Measurements from ENCODE around the gene HOXB3.

Gene HOXB3

DNA sequence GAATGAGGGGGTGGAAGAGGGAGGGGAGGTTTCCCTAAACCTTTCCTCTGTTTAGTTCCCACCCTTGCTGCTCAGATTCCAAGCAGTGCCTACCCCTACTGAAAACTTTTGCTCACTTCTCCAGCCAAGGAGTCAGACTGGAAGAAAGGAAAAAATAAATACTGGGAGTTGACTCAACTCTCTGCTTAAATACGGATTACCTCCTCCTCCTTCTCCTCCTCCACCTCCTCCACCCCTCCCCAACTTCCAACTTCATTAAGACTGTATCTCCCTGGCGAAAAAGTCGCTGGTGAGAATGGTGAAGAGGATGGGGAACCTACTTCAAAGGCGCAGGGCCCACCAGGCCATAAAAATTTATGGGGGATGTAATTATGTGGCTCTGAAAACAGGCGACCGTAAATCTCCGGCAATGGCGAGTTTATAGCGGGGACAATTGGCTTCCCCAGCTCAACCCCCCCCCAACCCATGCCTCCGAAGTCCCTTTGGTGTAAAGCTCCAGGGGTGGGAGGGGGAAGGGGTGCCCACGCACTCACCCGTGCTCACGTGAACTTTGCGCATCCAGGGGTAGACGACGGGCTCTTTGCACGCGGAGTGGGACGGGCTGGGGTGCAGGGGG, 12.6 kb downstream of the HOXB3 start (continued):
- TF ChIP-seq PRDM2 (tag by site-specific recombination; IDR thresholded peaks at IDR 0.05; ENCODE audit: borderline replicate concordance): no peak
- no peak for TF ChIP-seq ZNF426 (tag by site-specific recombination; IDR thresholded peaks at IDR 0.05)
- peak; percentile 82; the same call in 1 of the 2 replicates for TF ChIP-seq ZNF645 (tag by site-specific recombination; IDR thresholded peaks at IDR 0.05)
- no peak for TF ChIP-seq ZSCAN18 (tag by site-specific recombination; IDR thresholded peaks at IDR 0.05)
- TF ChIP-seq SP3 (tag by site-specific recombination; IDR thresholded peaks at IDR 0.05): peak; percentile 43
- TF ChIP-seq ZNF362 (tag by site-specific recombination; IDR thresholded peaks at IDR 0.05): no peak
- 0 out of 2 replicates have a peak, but pooled peaks have one; percentile 9 for TF ChIP-seq ZBTB48 (tag by site-specific recombination; IDR thresholded peaks at IDR 0.05)
- TF ChIP-seq TSHZ1 (tag by site-specific recombination; IDR thresholded peaks at IDR 0.05; ENCODE audit: borderline replicate concordance): peak; percentile 84
- TF ChIP-seq SP2 (tag by site-specific recombination; IDR thresholded peaks at IDR 0.05): peak; percentile 25
- TF ChIP-seq ZNF664 (tag by site-specific recombination; IDR thresholded peaks at IDR 0.05): no peak; the same call in 1 of the 2 replicates
- peak; percentile 95 for TF ChIP-seq GLI2 (tag by site-specific recombination; IDR thresholded peaks at IDR 0.05; ENCODE audit: borderline replicate concordance, low read depth)
- TF ChIP-seq ZNF555 (tag by site-specific recombination; conservative IDR thresholded peaks at IDR 0.05): no peak
- TF ChIP-seq ZNF324 (tag by site-specific recombination; IDR thresholded peaks at IDR 0.05): peak; percentile 86; the same call in 1 of the 2 replicates
- TF ChIP-seq REPIN1 (tag by site-specific recombination; IDR thresholded peaks at IDR 0.05; ENCODE audit: low read depth): no peak
- TF ChIP-seq PRDM10 (tag by site-specific recombination; IDR thresholded peaks at IDR 0.05): peak; percentile 63
- TF ChIP-seq ZNF23 (tag by site-specific recombination; IDR thresholded peaks at IDR 0.05; ENCODE audit: borderline replicate concordance): no peak
- no peak for TF ChIP-seq HOXC10 (CRISPR knock-in tag; IDR thresholded peaks at IDR 0.05)
- peak; percentile 76; the same call in 1 of the 2 replicates for TF ChIP-seq ZNF501 (tag by site-specific recombination; IDR thresholded peaks at IDR 0.05)
- TF ChIP-seq ZXDB (tag by site-specific recombination; IDR thresholded peaks at IDR 0.05): peak; percentile 97
- peak; percentile 85; the same call in 1 of the 2 replicates for TF ChIP-seq ZNF391 (tag by site-specific recombination; IDR thresholded peaks at IDR 0.05; ENCODE audit: borderline replicate concordance, low read depth)

All from HEK293 (cell line).